Stimulated activated memory B cell treated with anti-CD40 and anti-IgM and Interleukin-4, amounts not matched to agents 10 μg/mL and 1 μg/mL and 100 μg/mL, for 72 hours (primary cell): ENCODE measurements around the gene OPA1.

Experiments
- ATAC-seq: fragments of 150-1000 bp; cut with Tn5 transposase; 2 replicates; pipeline ENCODE4 v1.10.0; 2021
- H3K27ac Mint-ChIP-seq: one replicate; pipeline ENCODE4 v1.8.0; 2022; ENCODE audit warnings: mild to moderate bottlenecking, mixed read lengths
- H3K27me3 Mint-ChIP-seq: one replicate; pipeline ENCODE4 v1.8.0; 2022; ENCODE audit warnings: mixed read lengths
- H3K36me3 Mint-ChIP-seq: one replicate; pipeline ENCODE4 v1.8.0; 2022; ENCODE audit warnings: mixed read lengths
- H3K4me1 Mint-ChIP-seq: one replicate; pipeline ENCODE4 v1.8.0; 2022; ENCODE audit warnings: mixed read lengths
- H3K4me3 Mint-ChIP-seq: one replicate; pipeline ENCODE4 v1.8.0; 2022; ENCODE audit warnings: mild to moderate bottlenecking, moderate library complexity, mixed read lengths
- H3K9me3 Mint-ChIP-seq: one replicate; pipeline ENCODE4 v1.8.0; 2022; ENCODE audit warnings: mixed read lengths

Gene OPA1

GRCh38 chr3:193701953-193702635, 109.1 kb downstream of the OPA1 start:
- H3K9me3 Mint-ChIP-seq, result no peaks in the 10 kb centered on the region
- no peak overlapping the region for H3K4me3 Mint-ChIP-seq
- peaks cover 21% of the 10 kb centered on the region for H3K36me3 Mint-ChIP-seq
- peak; percentile 48 for ATAC-seq
- no peak overlapping the region for H3K27ac Mint-ChIP-seq
- no peaks in the 10 kb centered on the region for H3K27me3 Mint-ChIP-seq
- H3K4me1 Mint-ChIP-seq, result peaks cover 12% of the 10 kb centered on the region

- peaks cover 12% of the 10 kb centered on the region for H3K4me1 Mint-ChIP-seq
- H3K27me3 Mint-ChIP-seq, result no peaks in the 10 kb centered on the region
- H3K27ac Mint-ChIP-seq, result no peak overlapping the region
- no peaks in the 10 kb centered on the region for H3K9me3 Mint-ChIP-seq
- H3K4me3 Mint-ChIP-seq, result no peak overlapping the region
- no peak for ATAC-seq
- peaks cover 19% of the 10 kb centered on the region for H3K36me3 Mint-ChIP-seq
Observed at GRCh38 chr3:193702967-193703366, 110.0 kb downstream of the OPA1 start.

GRCh38 chr3:193704431-193704830, 111.4 kb downstream of the OPA1 start:
- Mint-ChIP-seq H3K4me3 (no peak overlapping the region), H3K9me3 (no peaks in the 10 kb centered on the region), H3K36me3 (peaks cover 9% of the 10 kb centered on the region), H3K4me1 (peaks cover 12% of the 10 kb centered on the region), H3K27me3 (no peaks in the 10 kb centered on the region), H3K27ac (no peak overlapping the region)
- ATAC-seq, result no peak

- H3K27ac Mint-ChIP-seq, result no peak overlapping the region
- H3K27me3 Mint-ChIP-seq, result no peaks in the 10 kb centered on the region
- no peaks in the 10 kb centered on the region for H3K4me1 Mint-ChIP-seq
- H3K36me3 Mint-ChIP-seq, result peaks cover 5% of the 10 kb centered on the region
- no peak for ATAC-seq
- no peak overlapping the region for H3K4me3 Mint-ChIP-seq
- no peaks in the 10 kb centered on the region for H3K9me3 Mint-ChIP-seq
Observed at GRCh38 chr3:193708270-193708669, 115.3 kb downstream of the OPA1 start.

GRCh38 chr3:193710286-193711165, 117.5 kb downstream of the OPA1 start:
- H3K27ac Mint-ChIP-seq, result no peak overlapping the region
- H3K9me3 Mint-ChIP-seq, result peaks cover 8% of the 10 kb centered on the region
- no peak overlapping the region for H3K4me3 Mint-ChIP-seq
- peaks cover 8% of the 10 kb centered on the region for H3K36me3 Mint-ChIP-seq
- no peaks in the 10 kb centered on the region for H3K27me3 Mint-ChIP-seq
- H3K4me1 Mint-ChIP-seq, result no peaks in the 10 kb centered on the region
- ATAC-seq, result no peak

GRCh38 chr3:193711166-193711485, 118.1 kb downstream of the OPA1 start:
- ATAC-seq, result no peak
- no peak overlapping the region for H3K4me3 Mint-ChIP-seq

GRCh38 chr3:193711523-193711963, 118.5 kb downstream of the OPA1 start:
- Mint-ChIP-seq H3K27me3 (no peaks in the 10 kb centered on the region), H3K4me3 (no peak overlapping the region), H3K27ac (no peak overlapping the region), H3K4me1 (peaks cover 9% of the 10 kb centered on the region), H3K9me3 (peaks cover 8% of the 10 kb centered on the region), H3K36me3 (peaks cover 8% of the 10 kb centered on the region)
- ATAC-seq, result no peak

More at GRCh38 chr3:193711166-193711485, 118.1 kb downstream of the OPA1 start:
- Mint-ChIP-seq H3K36me3 (peaks cover 8% of the 10 kb centered on the region), H3K9me3 (peaks cover 8% of the 10 kb centered on the region), H3K27me3 (no peaks in the 10 kb centered on the region), H3K27ac (no peak overlapping the region), H3K4me1 (peaks cover 5% of the 10 kb centered on the region)

- no peak for ATAC-seq
- Mint-ChIP-seq H3K4me3 (no peak overlapping the region), H3K36me3 (peaks cover 8% of the 10 kb centered on the region), H3K27ac (no peak overlapping the region), H3K27me3 (no peaks in the 10 kb centered on the region), H3K4me1 (peaks cover 14% of the 10 kb centered on the region), H3K9me3 (peaks cover 8% of the 10 kb centered on the region)
Observed at GRCh38 chr3:193711964-193712598, 119.1 kb downstream of the OPA1 start.

GRCh38 chr3:193712938-193713337, 119.9 kb downstream of the OPA1 start:
- Mint-ChIP-seq H3K27me3 (no peaks in the 10 kb centered on the region), H3K4me1 (peaks cover 19% of the 10 kb centered on the region), H3K4me3 (no peak overlapping the region), H3K9me3 (peaks cover 8% of the 10 kb centered on the region), H3K27ac (no peak overlapping the region), H3K36me3 (peaks cover 8% of the 10 kb centered on the region)
- ATAC-seq, result no peak

GRCh38 chr3:193714523-193715137, 121.6 kb downstream of the OPA1 start:
- Mint-ChIP-seq H3K4me1 (peaks cover 19% of the 10 kb centered on the region), H3K9me3 (peaks cover 12% of the 10 kb centered on the region), H3K4me3 (no peak overlapping the region), H3K27me3 (no peaks in the 10 kb centered on the region), H3K36me3 (peaks cover 8% of the 10 kb centered on the region), H3K27ac (no peak overlapping the region)
- no peak for ATAC-seq

- peaks cover 12% of the 10 kb centered on the region for H3K9me3 Mint-ChIP-seq
- H3K4me3 Mint-ChIP-seq, result no peak overlapping the region
- H3K27me3 Mint-ChIP-seq, result no peaks in the 10 kb centered on the region
- H3K27ac Mint-ChIP-seq, result no peak overlapping the region
- no peak for ATAC-seq
- H3K4me1 Mint-ChIP-seq, result peaks cover 19% of the 10 kb centered on the region
- H3K36me3 Mint-ChIP-seq, result peaks cover 8% of the 10 kb centered on the region
Observed at GRCh38 chr3:193716150-193716549, 123.1 kb downstream of the OPA1 start.

GRCh38 chr3:193719735-193720134, 126.7 kb downstream of the OPA1 start:
- no peak overlapping the region for H3K4me3 Mint-ChIP-seq
- no peak for ATAC-seq
- no peaks in the 10 kb centered on the region for H3K36me3 Mint-ChIP-seq
- peaks cover 6% of the 10 kb centered on the region for H3K27me3 Mint-ChIP-seq
- no peak overlapping the region for H3K27ac Mint-ChIP-seq
- H3K4me1 Mint-ChIP-seq, result peaks cover 19% of the 10 kb centered on the region
- peaks cover 6% of the 10 kb centered on the region for H3K9me3 Mint-ChIP-seq

- Mint-ChIP-seq H3K4me3 (no peak overlapping the region), H3K27me3 (peaks cover 6% of the 10 kb centered on the region), H3K4me1 (peaks cover 19% of the 10 kb centered on the region), H3K36me3 (no peaks in the 10 kb centered on the region), H3K27ac (no peak overlapping the region), H3K9me3 (peaks cover 6% of the 10 kb centered on the region)
- ATAC-seq, result no peak
Observed at GRCh38 chr3:193720169-193720568, 127.2 kb downstream of the OPA1 start.

- Mint-ChIP-seq H3K4me1 (peaks cover under 1% of the 10 kb centered on the region), H3K4me3 (no peak overlapping the region), H3K36me3 (no peaks in the 10 kb centered on the region), H3K27me3 (peaks cover 6% of the 10 kb centered on the region), H3K9me3 (peaks cover 3% of the 10 kb centered on the region), H3K27ac (no peak overlapping the region)
- no peak for ATAC-seq
Observed at GRCh38 chr3:193722566-193722965, 129.6 kb downstream of the OPA1 start.

GRCh38 chr3:193727089-193727488, 134.1 kb downstream of the OPA1 start:
- ATAC-seq, result no peak
- Mint-ChIP-seq H3K4me1 (peaks cover 15% of the 10 kb centered on the region), H3K27ac (no peak overlapping the region), H3K27me3 (peaks cover 6% of the 10 kb centered on the region), H3K4me3 (no peak overlapping the region), H3K36me3 (no peaks in the 10 kb centered on the region), H3K9me3 (no peaks in the 10 kb centered on the region)
